AG04450 (cell line): Measurements from ENCODE around the gene RALY. TPM values are rescaled to one million over a fixed set of nuclear protein-coding genes. Genes with fewer than 3 reads are reported as not detected.

Source experiments
- CTCF ChIA-PET: fragments of 300-600, 350-600 bp; formaldehyde crosslinking; extraction: SDS; loops from one replicate; lab custom pipeline; 2022; ENCODE audit warnings: antibody characterized with exemption, inconsistent platforms; lab: Charles Lee
- POLR2A ChIA-PET: fragments of 350-600 bp; formaldehyde crosslinking; extraction: SDS; loops from one replicate; lab custom pipeline; 2021; ENCODE audit warnings: antibody characterized with exemption, inconsistent platforms; lab: Yijun Ruan, JAX
- DNase-seq: peaks from one replicate; pipeline ENCODE4 v3.0.0-alpha.2; 2011; ENCODE audit warnings: low read depth, low spot score
- H3K27ac ChIP-seq: one replicate; pipeline ENCODE4 v1.5.1; 2012; ENCODE audit warnings: low read depth, low read length, control low read depth
- H3K27me3 ChIP-seq: one replicate; pipeline ENCODE4 v1.6.0; 2012; ENCODE audit warnings: low read length; ENCODE audit not compliant: control insufficient read depth, insufficient read depth
- H3K4me3 ChIP-seq: 2 replicates; pipeline ENCODE4 v1.5.1; 2011; ENCODE audit warnings: mild to moderate bottlenecking, low read depth, low read length, control low read depth
- H3K9me3 ChIP-seq: 2 replicates; pipeline ENCODE4 v1.5.1; 2012; ENCODE audit warnings: low read length; ENCODE audit not compliant: control insufficient read depth, insufficient read depth
- polyA plus RNA-seq: library from polyadenylated mRNA; depleted of rRNA; stranded (reverse); fragments of >200 nt; gene quantifications from 2 replicates; pipeline ENCODE4 v1.2.3, GENCODE V29; 2011
- TF ChIP-seq, protein P1 (sequence below): IDR thresholded peaks from 2 replicates; pipeline ENCODE4 v1.5.1; 2011; ENCODE audit warnings: low read depth, low read length, control low read depth, inconsistent platforms

The RALY gene
- polyA plus RNA-seq, 1 experiment = 79.2 TPM

DNA sequence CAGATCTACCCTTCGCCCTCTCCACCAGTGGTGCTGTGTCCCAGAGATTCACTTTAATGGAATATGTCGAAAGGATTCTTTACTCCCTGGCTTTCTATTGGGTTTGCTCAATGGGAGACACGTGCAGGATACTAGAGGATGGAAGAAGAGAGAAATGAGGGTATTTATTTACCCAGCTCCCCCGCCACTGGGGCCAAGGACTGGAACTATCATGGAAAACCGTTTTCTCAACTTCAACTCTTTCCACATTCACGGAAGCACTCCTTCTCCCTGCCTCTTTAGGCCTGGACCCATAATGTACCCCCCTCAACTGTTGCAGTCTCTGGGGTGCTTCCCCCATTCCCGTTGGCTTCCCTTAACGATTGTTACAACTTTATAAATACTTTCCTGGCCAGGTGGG lies 26.6 kb upstream of the RALY start:
- ChIA-PET CTCF (no interaction called here), POLR2A (no interaction called here)
- Histone ChIP-seq H3K4me3 (no peak overlapping the region), H3K9me3 (no peaks in the 10 kb centered on the region), H3K27ac (no peak overlapping the region), H3K27me3 (peaks cover 27% of the 10 kb centered on the region)
- no peak for DNase-seq
- TF ChIP-seq, protein P1, sequence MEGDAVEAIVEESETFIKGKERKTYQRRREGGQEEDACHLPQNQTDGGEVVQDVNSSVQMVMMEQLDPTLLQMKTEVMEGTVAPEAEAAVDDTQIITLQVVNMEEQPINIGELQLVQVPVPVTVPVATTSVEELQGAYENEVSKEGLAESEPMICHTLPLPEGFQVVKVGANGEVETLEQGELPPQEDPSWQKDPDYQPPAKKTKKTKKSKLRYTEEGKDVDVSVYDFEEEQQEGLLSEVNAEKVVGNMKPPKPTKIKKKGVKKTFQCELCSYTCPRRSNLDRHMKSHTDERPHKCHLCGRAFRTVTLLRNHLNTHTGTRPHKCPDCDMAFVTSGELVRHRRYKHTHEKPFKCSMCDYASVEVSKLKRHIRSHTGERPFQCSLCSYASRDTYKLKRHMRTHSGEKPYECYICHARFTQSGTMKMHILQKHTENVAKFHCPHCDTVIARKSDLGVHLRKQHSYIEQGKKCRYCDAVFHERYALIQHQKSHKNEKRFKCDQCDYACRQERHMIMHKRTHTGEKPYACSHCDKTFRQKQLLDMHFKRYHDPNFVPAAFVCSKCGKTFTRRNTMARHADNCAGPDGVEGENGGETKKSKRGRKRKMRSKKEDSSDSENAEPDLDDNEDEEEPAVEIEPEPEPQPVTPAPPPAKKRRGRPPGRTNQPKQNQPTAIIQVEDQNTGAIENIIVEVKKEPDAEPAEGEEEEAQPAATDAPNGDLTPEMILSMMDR = no peak

DNA sequence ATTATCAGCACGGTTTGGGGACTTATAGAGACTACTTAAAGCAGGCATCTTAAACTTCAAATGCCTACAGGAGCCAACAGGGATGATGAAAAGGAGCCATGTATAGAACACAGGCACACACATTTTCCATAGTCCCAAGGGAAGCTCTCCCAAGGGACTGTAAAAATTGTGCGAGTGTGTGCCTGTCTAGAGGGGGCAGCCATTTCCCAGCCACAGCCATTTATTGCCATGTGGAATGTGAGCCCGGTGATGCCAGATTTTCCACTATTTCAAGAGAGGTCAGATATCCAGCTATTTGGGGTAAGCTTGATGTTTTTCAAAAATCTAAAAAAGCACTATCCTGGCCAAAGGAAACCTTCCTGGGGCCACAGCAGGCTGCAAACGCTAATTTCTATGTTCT lies 24.1 kb upstream of the RALY start:
- ChIA-PET POLR2A (no interaction called here), CTCF (no interaction called here)
- H3K27ac ChIP-seq = no peak overlapping the region
- H3K9me3 ChIP-seq = 0 out of 2 replicates have a peak, but pooled peaks cover 2% of the 10 kb centered on the region
- TF ChIP-seq, protein P1 = no peak
- no peak overlapping the region for H3K4me3 ChIP-seq
- H3K27me3 ChIP-seq = peaks cover 19% of the 10 kb centered on the region
- DNase-seq = no peak

DNA sequence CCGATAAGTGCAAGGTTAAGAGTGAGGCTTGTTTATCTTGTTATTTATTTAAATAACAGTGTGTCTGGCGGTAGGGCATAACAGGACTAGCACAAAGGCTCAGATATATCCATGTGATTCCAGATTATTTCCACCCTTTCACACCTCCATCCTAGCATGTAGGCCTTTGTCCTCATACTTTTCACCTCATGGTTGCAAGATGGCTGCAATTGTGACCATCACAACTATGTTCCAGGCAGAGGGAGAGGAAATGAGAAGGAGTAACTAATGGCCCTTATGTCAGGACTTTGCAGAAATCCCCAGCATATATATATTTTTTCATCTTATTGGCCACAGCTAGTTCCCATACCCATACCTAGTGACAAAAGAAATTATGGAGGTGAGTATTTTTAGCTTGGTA lies 23.5 kb upstream of the RALY start:
- H3K4me3 ChIP-seq = no peak overlapping the region
- peaks cover 15% of the 10 kb centered on the region for H3K27me3 ChIP-seq
- DNase-seq = no peak
- ChIA-PET POLR2A (no interaction called here), CTCF (no interaction called here)
- H3K9me3 ChIP-seq = 0 out of 2 replicates have a peak, but pooled peaks cover 2% of the 10 kb centered on the region
- no peak overlapping the region for H3K27ac ChIP-seq
- TF ChIP-seq, protein P1 = no peak

DNA sequence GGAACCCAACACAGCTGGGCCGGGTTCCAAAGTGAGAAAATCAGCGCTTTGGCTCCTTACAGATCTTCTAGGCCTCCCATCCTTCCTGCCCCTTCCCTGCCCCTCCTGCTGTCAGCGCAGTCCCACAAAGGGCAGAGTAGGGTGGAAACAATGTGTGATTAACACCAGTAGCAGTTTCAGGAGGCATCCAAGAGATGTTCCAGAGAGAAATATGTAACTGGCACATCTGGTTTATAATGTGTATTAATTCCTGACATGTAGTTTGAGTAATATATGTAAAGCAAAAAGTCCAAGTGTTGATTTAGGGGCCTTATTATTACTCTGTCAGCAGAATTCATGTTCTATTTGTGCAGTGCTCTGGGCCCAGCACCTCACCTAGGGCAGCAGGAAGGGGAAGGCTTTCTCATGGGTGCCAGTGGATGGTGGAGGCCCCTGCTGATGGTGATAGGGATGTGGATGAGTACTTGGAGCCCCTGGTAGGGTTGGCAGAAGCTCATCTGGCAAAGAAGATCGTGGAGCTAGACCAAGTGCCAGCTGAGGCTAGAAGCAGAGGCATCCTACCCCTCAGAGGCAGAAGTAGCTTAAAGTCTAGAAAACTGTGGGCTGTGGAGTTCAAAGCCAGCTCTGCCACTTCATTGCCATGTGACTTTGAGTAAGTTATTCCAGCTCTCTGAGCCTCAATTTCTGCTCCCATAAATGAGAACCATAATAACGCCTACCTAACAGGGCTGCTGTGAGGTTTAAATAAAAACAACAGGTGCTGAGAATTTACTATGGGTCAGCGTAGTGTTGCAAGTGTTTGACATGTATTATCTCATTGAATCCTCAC lies 22.4 kb upstream of the RALY start:
- H3K27ac ChIP-seq = no peak overlapping the region
- TF ChIP-seq, protein P1 = no peak
- no peak overlapping the region for H3K4me3 ChIP-seq
- no peak for DNase-seq
- ChIA-PET CTCF (interaction anchor here (0.9 kb wide), 1 partner anchor 97 kb away, joined by 3 read pairs; no protein-coding TSS in a partner anchor), POLR2A (no interaction called here)
- 0 out of 2 replicates have a peak, but pooled peaks cover 2% of the 10 kb centered on the region for H3K9me3 ChIP-seq
- H3K27me3 ChIP-seq = peaks cover 12% of the 10 kb centered on the region

DNA sequence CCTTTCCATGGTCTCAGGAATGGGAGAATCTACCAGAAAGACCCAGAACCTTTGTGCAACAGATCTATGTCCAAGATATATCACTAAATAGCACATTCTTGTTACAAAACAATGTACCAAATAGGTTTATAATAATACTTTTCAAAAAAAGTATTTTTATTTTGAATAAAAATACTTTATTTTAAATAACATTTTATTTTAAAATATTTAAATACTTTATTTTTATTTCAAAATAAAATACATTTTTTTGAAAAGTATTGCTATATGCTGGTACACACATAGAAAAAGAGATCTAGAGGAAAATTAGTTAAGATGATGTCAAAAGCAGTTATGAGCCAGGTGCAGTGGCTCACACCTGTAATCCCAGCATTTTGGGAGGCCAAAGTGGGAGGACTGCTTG lies 16.8 kb upstream of the RALY start:
- TF ChIP-seq, protein P1 = no peak
- no peak for DNase-seq
- Histone ChIP-seq H3K4me3 (no peak overlapping the region), H3K27ac (no peak overlapping the region), H3K9me3 (0 out of 2 replicates have a peak, but pooled peaks cover 2% of the 10 kb centered on the region), H3K27me3 (peaks cover 9% of the 10 kb centered on the region)
- POLR2A ChIA-PET = no interaction called here
- CTCF ChIA-PET = no interaction called here
